ENCODE results near the gene TRPV4. TPM values are rescaled to one million over a fixed set of nuclear protein-coding genes. Genes with fewer than 3 reads are reported as not detected.

Gene TRPV4
- total and polyA plus RNA-seq, 9 of the 15 experiments (the other 6 are each of a cell fraction or from before 2014, with no cell fraction given) = 0.13 TPM; not detected in 8

- TF ChIP-seq REST (IDR thresholded peaks at IDR 0.05; ENCODE audit: borderline replicate concordance) (peak; percentile 71), REST (CRISPR knock-in tag; IDR thresholded peaks at IDR 0.05; ENCODE audit: low read depth) (no peak), HDAC8 (tag; IDR thresholded peaks at IDR 0.05) (no peak), STAG1 (CRISPR knock-in tag; IDR thresholded peaks at IDR 0.05; ENCODE audit: borderline replicate concordance) (peak; percentile 89), KLF16 (IDR thresholded peaks at IDR 0.05) (peak; percentile 30; the same call in 1 of the 2 replicates), MITF (IDR thresholded peaks at IDR 0.05) (no peak), XRCC5 (IDR thresholded peaks at IDR 0.05; ENCODE audit: low read depth, low read length) (0 out of 2 replicates have a peak, but pooled peaks have one; percentile 31), RAD21 (CRISPR knock-in tag; conservative IDR thresholded peaks at IDR 0.05 in 1 of 2, IDR thresholded peaks at IDR 0.05 in 1 of 2) (peak; percentile 68 to 86)
- TF ChIP-seq, protein P1, sequence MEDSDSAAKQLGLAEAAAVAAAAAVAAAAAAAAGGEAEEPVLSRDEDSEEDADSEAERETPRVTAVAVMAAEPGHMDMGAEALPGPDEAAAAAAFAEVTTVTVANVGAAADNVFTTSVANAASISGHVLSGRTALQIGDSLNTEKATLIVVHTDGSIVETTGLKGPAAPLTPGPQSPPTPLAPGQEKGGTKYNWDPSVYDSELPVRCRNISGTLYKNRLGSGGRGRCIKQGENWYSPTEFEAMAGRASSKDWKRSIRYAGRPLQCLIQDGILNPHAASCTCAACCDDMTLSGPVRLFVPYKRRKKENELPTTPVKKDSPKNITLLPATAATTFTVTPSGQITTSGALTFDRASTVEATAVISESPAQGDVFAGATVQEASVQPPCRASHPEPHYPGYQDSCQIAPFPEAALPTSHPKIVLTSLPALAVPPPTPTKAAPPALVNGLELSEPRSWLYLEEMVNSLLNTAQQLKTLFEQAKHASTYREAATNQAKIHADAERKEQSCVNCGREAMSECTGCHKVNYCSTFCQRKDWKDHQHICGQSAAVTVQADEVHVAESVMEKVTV (CRISPR knock-in tag; IDR thresholded peaks at IDR 0.05) = peak; percentile 54; the same call in 1 of the 2 replicates
- TF ChIP-seq, protein P2, sequence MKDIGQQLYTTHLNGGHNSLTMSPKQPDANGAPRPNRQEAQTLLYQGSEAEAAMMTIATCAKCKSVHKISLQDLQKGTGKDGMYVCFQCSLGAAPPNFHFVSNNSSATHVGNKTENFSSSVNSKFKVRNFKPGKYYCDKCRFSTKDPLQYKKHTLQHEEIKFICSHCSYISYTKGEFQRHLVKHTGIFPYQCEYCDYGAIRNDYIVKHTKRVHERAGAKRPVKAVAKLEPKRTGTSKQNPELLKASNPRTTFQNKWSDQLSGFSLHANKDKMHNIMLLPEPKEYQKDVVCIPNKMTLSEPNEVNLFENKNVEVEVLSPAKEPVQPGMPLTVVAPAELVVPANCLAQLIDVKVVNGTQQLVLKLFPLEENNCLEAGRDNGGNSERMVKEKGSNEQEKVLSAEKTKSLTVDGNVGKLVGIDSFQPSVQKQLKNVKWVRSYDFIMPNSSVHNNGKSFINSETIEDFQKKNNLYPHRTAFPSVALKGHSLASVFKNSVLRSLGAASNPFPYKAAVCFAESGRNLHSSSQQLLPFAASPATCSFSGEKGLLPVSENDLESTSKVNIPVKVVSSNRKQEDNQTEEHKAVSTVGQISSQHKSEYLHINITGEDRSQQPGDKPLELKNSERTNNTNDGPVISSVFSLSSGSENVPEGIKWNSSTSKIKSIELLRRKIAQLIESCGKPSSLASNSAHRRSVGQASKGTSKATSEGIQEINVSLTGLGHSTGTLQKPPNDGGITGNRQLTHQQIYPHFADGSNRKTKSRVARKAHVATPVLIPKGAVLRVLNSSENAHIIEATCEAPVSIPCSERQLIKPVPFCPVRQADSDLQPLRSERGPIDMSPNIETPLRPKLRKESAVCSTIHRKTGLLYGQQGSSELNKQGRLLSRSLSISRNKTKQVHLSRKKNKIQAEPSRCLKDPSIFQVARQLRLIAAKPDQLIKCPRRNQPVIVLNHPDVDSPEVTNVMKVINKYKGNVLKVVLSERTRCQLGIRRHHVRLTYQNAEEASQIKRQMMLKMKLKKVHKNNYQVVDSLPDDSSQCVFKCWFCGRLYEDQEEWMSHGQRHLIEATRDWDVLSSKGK (CRISPR knock-in tag; IDR thresholded peaks at IDR 0.05) = no peak
Measured at GRCh38 chr12:109804820-109805761, 28.1 kb downstream of the TRPV4 start (continued).
